Right forelimb (tissue), 1 donor: Measurements from ENCODE around the gene UBXN10.
"Not testable (repeated sequence)": the region's sequence is repeated elsewhere in the genome, so short reads cannot be mapped to it uniquely, and the experiment has no call there.

Source experiments
- DNase-seq: peaks from one replicate; pipeline ENCODE4 v3.0.0-alpha.2; 2018

Gene UBXN10

GRCh38 chr1:20210736-20211460, 25.0 kb downstream of the UBXN10 start:
- no peak for DNase-seq

- no peak for DNase-seq
Observed at GRCh38 chr1:20211511-20211931, 25.6 kb downstream of the UBXN10 start.

DNA sequence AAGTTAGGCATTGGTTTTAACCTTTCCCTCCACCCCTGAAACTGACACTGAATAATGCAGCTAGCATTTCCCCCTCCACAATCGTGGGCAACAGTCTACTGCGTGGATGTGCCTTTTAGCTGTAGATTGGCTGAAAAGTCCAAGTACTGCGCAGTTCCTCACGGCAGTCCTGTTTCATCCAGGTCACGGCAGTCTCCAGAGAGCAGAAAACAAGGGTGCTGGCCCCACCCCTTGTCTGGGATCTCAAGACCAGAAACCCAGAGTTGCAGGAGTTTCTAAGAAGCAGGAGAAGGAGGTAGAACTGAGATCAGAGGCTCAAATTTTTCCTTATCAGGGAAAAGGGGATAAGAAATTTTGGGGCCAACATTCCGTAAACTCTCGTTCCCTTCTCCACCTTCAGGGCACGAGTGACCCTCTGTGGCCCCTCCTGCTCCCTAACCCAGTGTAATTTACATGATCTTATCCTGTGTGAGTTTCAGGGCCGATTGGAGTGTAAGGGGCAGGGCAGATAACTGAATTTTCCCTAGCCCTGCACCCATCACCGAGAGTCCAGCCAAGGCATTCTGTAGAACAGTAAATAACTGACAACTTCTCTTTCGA, 26.3 kb downstream of the UBXN10 start:
- no peak for DNase-seq

DNA sequence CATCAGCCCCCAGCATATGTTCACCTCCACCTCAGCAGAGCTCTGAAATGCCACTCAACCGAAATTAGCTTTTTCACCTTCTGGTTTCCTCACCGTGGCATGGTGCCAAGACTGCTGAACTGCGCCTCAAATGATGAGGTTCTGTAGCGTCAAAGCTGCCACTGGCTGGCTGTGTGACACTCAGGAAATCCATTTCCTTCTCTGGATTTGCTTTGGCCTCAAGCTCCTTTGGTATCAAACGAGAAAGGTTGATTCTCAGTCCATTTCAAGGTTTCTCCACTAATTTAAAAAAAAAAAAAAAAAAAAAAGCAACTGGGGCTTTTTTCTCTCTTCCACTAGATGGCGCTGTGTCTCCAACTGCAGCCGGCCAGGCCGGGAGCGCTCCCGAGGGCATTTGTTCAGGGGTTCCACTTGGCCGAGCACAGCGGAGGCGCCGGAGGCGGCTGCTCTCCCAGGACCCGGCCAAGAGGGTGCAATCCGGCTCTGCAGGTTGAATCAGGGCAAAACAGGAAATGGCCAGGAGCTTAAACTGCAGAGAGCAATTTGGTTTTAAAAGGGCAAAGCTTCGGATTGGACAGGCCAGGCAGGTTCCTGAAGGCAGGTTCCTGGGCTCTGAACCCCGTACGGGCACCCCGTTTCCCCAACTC, 26.9 kb downstream of the UBXN10 start:
- peak; percentile 52 for DNase-seq

DNA sequence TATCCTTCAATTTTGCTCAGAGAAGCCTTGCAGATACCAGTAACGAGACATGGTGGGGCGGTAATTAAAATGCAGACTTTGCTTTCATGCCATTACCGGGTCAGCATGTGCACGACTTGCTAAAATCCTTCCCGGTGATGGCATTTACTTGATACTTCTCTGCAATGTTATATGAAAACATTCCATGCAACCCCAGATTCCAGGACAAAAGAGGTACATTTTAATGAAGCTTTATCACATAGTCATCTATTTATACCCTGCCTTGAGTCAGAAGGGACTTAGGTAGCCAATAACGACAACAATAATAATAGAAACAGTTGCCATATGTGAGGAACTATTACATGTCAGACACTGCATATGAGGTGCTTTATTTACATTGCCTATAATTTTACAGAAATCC, 29.8 kb downstream of the UBXN10 start:
- DNase-seq: no peak

- DNase-seq: no peak
Observed at GRCh38 chr1:20216574-20216973, 30.7 kb downstream of the UBXN10 start.

- DNase-seq: not testable (repeated sequence)
Observed at GRCh38 chr1:20219053-20219452, 33.2 kb downstream of the UBXN10 start.

DNA sequence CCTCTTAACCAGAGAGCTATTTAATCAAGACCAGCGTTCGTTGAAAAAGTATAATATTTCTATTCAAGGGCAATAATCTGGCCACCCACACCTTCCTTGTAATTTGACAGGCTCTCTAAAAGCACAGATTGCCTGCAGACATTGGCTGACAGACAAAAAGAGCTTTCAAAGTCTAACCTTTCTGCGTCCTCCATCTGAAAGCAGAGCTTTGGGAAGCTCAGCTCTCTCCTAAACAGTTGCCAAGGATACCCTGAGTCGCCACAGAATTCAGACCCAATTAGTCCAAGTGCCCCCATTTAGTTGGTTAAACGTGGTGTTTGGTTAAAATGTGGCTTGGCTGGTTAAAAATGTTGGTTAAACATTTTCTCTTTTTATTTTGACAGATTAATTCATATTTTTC, 34.1 kb downstream of the UBXN10 start:
- no peak for DNase-seq

DNA sequence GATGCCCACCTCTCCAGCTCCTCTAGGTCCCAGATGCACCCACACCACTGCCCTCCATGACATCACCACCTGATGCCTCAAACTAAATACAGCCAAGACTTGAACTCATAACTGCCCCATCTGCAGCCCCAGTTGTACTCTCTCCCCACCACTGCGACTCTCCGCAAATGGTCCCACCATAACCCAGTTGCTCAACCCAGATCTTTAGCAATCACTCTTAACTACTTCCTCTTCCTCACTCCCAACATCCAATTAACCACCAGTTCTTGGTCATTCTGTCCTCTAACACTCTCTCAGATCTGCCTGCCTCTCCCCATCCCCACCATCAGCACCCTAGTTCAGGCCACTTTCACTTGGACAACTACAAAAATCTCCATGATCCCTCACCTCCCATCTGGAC, 37.2 kb downstream of the UBXN10 start:
- no peak for DNase-seq

DNA sequence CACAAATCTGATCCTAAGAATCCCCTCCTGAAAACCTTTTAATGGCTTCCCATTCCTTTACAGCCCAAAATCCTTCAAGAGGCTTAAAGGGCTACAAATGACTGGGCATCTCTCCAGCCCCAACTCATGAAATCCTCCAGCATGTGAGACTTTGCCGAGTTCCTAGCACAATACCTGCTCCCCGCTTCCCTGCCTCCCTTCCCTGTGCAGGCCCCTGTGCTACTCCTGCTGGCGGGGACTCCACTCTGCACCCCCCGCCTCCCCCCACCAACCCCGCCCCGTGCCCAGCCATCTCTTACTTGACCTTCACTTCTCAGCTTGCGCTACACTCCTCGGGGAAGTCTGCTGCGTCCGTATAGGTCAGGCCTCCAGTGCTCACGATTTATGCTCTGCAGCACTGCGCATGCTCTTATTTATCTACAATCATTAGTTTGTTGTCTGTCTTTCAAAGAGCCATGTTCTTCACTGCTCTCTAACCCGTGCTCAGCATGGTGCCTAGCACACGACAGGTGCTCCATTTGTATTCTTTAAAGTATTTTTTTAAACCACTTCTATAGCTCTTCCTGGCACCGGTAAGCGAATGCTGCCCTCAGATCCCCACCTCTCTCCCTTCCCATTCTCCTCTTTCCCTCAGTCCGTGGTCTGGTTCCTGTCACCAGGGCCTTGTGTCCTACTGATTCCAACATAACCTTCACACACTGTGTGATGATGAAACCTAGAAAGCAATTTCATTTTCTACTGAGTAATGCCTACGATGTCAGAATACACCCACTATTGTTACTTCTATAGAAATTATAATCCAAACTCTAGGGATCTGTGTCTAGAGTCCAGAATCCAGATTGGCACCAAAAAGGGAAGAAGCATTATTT, 37.9 kb downstream of the UBXN10 start:
- DNase-seq: no peak

GRCh38 chr1:20224546-20224945, 38.6 kb downstream of the UBXN10 start:
- DNase-seq: no peak

GRCh38 chr1:20227704-20228103, 41.8 kb downstream of the UBXN10 start:
- DNase-seq: no peak

DNA sequence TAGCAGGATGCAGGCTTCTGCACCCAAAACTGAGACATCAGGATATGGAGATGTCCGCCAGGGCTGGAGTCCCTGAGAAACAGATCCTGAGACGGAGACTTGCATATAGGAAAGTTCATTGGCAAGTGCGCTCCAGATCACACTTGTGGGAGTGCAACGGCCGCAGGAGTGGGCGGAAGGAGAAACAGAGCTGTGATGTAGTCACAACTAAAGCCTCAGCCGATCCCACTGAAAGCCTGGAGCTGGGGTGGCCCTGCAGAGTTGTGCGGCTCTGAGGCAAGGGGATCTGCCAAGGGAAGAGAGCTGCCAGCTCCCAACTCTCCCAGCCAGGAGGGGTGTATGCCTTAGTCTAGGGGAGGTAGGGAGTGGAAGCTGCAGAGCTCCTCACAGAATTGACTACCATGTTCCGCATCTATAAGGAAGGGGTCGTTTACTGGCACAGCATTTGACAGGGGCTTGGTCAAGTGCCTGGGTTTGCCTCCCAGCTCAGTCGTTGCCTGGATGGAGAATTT, 42.5 kb downstream of the UBXN10 start:
- DNase-seq: no peak

- no peak for DNase-seq
Observed at GRCh38 chr1:20229171-20229570, 43.3 kb downstream of the UBXN10 start.

DNA sequence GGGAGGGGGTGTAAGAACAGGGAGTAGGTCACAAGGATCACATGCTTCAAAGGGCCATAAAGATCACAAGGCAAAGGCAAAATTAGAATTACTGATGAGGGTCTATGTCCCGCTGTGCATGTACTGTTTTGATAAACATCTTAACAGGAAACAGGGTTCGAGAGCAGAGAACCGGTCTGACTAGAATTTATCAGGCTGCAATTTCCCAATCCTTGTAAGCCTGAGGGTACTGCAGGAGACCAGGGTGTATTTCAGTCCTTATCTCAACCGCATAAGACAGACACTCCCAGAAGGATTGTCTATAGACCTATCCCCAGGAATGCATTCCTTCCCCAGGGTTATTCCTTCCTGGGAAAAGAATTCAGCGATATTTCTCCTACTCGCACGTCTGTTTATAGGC, 46.7 kb downstream of the UBXN10 start:
- DNase-seq: not testable (repeated sequence)

GRCh38 chr1:20233394-20233793, 47.5 kb downstream of the UBXN10 start:
- DNase-seq: no peak

- no peak for DNase-seq
Observed at GRCh38 chr1:20233866-20234265, 48.0 kb downstream of the UBXN10 start.

DNA sequence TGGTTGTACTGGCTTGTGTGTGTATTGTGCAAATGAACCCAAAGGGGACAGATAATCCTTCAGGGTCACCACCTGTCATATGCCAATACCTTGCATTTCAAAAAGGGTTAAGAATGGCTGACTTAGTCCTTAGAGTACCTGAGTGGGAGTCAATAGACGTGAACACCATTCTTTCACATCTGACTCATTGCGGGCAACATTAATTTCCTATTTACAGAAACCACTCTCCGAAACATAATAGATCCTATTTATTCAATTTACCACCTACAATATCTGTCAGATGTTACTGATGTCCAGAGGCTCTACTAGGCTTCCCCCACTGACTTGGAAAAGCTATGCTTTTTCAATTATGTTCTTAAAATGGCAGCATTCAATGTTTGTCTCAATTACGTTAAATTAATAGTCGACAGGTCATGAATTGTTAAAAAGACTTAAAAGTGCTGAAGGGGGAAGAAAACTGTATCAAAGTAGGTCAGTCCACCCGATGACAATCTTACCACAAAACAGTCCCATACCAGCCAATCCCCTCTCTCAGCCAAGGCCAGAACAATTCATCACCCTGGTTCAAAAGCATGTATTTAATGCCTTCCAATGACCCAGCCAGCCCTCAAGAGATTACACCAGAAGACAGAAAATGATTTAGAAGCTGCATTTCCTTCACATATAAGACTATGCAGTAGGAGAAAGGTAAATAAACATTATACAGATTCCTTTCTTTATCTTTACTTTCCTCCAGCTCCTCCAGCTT, 49.1 kb downstream of the UBXN10 start:
- no peak for DNase-seq

GRCh38 chr1:20237646-20238045, 51.8 kb downstream of the UBXN10 start:
- DNase-seq: no peak

GRCh38 chr1:20240012-20240411, 54.1 kb downstream of the UBXN10 start:
- DNase-seq: no peak

DNA sequence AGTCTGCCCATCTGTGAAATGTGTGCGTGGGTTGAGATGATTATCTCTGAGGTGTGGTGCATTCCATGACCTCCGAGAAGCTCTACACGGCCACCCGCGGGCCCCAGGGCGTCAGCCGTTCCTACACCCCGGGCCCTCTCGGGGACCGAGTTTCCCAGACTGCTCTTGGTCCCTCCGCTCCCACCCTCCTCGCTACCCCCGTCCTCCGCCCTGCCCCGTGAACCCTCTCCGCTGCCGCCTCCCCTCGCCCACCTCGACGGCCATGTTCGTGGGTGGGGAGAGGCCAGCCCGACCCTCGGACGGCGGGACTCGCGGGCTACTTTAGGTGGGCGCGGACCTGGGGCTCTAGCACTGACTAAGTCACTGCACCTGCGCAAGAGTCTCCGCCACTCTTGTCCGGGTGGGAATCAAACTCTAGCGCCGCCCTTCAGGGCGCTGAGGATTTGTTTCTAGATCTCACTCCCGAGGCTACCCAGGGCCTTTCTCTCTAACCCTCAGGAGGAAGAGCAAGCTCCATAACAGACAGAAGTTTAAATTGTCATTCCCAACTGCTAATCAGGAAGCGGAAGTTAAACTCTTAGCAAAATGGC, 57.1 kb downstream of the UBXN10 start:
- no peak for DNase-seq
